DOHH2 (cell line): ENCODE measurements around the gene KRTAP3-1.

ENCODE experiments used
- EZH2phosphoT487 ChIP-seq: fragments of 200-600 bp; sonication (generic); IDR thresholded peaks from 2 replicates; pipeline ENCODE4 v1.6.1; 2017; ENCODE audit warnings: borderline replicate concordance, mild to moderate bottlenecking, antibody characterized with exemption, low read length, moderate library complexity, mixed read lengths
- TF ChIP-seq, protein P1 (sequence below): fragments of 200-600 bp; sonication (generic); IDR thresholded peaks from one replicate; pipeline ENCODE4 v1.5.1; 2014; ENCODE audit warnings: antibody characterized with exemption, mild to moderate bottlenecking, low read depth, low read length; ENCODE audit not compliant: poor library complexity, severe bottlenecking

DNA sequence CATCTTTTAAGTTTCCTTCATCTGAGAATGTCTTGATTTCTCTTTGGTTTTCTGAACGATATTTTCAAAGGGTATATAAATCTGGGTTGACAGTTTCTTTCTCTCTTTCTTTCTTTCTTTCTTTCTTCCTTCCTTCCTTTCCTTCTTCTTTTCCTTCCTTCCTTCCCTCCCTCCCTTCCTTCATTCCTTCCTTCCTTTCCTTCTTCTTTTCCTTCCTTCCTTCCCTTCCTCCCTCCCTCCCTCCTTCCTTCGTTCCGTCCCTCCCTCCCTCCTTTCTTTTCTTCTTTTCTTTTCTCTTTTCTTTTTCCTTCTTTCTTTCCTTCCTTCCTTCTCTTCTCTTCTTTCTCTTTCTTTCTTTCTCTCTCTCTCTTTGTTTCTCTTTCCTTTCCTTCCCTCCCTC, 34.6 kb downstream of the KRTAP3-1 start:
- TF ChIP-seq, protein P1, sequence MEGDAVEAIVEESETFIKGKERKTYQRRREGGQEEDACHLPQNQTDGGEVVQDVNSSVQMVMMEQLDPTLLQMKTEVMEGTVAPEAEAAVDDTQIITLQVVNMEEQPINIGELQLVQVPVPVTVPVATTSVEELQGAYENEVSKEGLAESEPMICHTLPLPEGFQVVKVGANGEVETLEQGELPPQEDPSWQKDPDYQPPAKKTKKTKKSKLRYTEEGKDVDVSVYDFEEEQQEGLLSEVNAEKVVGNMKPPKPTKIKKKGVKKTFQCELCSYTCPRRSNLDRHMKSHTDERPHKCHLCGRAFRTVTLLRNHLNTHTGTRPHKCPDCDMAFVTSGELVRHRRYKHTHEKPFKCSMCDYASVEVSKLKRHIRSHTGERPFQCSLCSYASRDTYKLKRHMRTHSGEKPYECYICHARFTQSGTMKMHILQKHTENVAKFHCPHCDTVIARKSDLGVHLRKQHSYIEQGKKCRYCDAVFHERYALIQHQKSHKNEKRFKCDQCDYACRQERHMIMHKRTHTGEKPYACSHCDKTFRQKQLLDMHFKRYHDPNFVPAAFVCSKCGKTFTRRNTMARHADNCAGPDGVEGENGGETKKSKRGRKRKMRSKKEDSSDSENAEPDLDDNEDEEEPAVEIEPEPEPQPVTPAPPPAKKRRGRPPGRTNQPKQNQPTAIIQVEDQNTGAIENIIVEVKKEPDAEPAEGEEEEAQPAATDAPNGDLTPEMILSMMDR: no peak
- no peak for TF ChIP-seq EZH2phosphoT487
